Skin of body (tissue), 2 donors: ENCODE results near the gene PKMYT1. TPM values are rescaled to one million over a fixed set of nuclear protein-coding genes. Genes with fewer than 3 reads are reported as not detected.

Experiments used
- DNase-seq: peaks from one replicate; lab custom pipeline; 2025; lab: John Stamatoyannopoulos, UW
- total RNA-seq: library from RNA; depleted of rRNA; stranded (reverse); fragments of >200 nt; gene quantifications from one replicate; pipeline ENCODE4 v1.2.3, GENCODE V29; 2014

Gene PKMYT1
- total RNA-seq, 1 donor from 2014 or later = 3.6 TPM

DNA sequence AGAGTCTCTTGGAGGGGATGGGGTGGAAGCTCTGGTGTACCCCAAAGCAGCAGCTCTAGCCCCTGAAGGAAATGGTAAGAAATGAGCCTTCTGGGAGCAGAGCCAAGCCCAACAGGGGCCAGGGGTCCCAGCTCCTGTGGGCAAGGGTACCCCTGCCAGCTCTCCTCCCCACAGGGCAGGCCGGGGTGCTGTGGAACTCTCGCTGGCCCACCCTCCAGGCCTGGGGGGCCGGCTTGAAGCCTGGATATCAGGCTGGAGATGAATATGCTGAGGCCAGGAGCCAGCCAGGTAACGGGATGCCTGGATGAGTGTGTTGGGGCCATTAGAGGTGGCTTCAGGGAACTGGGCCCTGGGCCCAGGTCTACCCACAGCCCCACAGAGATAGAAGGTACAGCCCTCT lies 20.3 kb upstream of the PKMYT1 start:
- no peak for DNase-seq

DNA sequence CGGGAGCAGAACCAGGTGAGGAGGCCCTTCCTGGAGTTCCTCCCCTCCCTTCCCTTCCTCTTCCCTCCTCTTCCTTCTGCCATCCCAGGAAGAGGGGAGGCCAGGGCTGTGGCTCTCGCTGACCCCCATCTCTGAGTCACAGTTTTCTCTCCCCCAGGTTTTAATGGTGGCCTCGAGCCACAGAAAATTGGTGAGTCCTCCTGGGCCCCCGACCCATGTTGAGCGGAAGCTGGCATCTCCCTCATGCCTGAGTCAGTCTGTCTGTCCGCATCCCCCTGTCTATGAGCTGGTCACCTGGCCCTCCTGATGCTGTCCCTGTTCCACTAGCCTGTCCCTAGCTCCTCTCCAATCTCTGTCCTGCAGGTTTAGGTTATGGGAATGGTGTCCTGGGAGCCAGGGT lies 19.7 kb upstream of the PKMYT1 start:
- DNase-seq = no peak

GRCh38 chr16:2996298-2996697 lies 16.1 kb upstream of the PKMYT1 start:
- DNase-seq = no peak

DNA sequence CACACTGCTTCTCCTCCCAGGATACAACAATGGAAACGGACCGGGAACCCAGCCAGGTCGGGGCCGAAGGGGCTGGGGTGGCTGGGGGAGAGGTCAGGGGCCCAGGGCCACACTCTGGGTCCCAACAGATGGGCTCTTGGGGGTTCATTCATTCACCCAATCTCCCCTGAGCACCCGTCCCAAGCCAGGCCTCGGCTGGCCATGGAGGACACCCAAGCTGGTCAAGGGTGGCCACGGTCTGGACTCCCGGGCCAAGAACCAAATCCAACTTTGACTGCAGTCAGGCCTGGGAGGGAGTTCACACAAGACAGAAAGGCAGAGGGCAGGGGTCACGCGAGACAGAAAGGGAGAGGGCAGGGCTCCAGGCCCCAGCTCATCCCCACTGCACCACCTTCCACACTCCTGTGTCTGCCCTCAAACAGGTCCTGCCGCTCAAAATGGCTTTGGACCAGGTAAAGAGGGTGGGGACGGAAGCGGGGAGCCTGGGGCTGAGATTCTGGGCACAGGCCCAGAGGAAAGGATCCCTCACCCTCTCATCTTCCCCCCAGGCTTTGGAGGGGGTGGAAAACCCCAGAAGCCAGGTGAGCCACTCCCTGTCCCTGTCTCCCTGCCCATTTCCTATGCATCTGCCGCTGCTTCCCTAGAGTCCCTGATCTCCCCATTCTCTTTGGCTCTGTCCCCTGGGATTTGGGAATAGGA lies 12.3 kb upstream of the PKMYT1 start:
- DNase-seq = no peak

- DNase-seq = no peak
Observed at GRCh38 chr16:2991566-2992261, 11.5 kb upstream of the PKMYT1 start.

GRCh38 chr16:2990891-2991290 lies 10.6 kb upstream of the PKMYT1 start:
- DNase-seq = no peak

DNA sequence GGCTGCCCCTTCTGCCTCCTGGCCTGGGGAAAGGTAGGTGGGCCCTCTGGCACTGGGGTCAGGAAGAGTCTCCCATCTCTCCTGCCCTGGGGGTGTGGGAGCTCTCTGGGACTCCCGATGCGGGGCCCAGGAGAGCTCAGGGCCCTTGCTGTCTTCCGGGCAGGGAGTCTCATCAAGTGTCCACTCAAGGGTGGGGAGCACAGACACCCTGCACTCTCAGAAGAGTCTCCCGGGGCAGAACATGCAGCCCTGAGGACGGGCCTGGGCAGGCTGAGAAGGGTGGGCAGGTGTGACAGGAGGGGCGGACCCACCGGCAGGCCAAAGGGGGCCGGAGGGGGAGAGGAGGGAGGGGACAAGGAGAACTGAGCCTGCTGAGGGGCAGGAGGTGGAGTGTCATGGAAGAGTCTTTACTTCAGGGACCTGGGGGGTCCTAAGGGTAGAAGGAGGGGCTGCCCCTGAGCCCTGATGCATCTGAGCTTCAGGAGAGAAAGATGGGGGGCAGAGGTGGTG lies 8.4 kb upstream of the PKMYT1 start:
- DNase-seq = no peak

- no peak for DNase-seq
Observed at GRCh38 chr16:2987833-2988232, 7.6 kb upstream of the PKMYT1 start.

- DNase-seq = no peak
Observed at GRCh38 chr16:2987286-2987685, 7.0 kb upstream of the PKMYT1 start.

DNA sequence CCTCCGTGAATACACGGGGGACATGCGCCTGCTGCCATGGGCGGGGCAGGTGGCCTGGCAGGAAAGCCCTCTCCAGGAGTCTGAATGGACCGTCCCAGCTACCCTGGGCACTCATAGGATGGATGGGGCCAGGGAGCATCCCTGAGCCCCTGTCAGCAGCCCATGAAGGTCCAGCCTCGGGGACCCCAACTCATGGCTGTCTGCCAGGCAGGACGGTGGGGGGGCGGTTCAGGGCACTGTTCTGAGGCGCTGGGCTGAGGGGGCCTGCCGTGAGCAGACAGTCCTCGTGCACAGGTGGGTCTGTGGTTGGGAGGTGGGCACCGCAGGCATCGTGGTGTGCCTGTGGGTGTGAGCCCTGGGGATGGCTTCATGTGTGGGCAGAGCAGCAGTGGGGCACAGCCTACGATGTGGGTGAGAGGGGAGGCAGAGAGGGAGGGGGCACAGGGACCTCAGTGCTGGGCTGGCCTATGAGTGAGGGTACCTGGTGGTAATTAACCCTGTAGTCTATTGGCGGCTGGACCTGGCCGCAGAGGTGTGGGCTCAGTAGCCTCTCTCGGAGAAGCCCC lies 6.5 kb upstream of the PKMYT1 start:
- no peak for DNase-seq

- no peak for DNase-seq
Observed at GRCh38 chr16:2985893-2986355, 5.7 kb upstream of the PKMYT1 start.

DNA sequence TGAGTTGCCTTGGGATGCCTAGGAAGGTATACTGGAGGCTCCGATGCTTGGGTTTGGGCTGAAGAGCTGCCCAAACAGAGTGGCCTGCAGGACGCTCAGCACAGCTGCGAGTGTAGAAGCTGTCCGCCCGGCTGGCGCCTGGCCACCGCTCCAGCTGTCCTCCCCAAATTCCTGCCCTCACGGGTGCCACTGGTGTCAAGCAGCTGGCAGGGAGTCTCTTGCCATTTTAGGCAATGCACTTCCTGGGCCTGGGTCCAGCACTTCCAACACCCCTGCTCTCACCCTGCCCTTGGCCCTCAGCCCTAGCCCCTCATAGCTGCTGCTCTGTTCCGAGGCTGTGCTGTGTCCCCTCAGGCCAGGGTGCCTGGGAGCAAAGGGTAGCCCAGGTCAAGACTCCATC lies 5.2 kb upstream of the PKMYT1 start:
- no peak for DNase-seq

DNA sequence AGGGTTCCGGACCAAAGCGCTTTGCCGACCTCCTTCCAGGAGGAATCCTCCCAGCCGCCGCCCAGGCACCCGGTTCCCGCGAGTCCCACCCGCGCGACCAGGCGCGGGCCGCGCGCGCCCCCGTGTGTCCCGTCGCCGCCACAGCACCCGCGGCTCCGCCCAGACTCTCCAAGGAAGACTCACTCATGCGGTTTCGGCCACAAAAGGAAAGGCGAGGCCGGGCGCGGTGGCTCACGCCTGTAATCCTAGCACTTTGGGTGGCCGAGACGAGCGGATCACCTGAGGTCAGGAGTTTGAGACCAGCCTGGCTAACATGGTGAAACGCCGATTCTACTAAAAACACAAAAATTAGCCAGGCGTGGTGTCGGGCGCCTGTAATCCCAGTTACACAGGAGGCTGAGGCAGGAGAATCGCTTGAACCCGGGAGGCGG lies 3.5 kb upstream of the PKMYT1 start:
- no peak for DNase-seq

- no peak for DNase-seq
Observed at GRCh38 chr16:2982402-2982801, 2.2 kb upstream of the PKMYT1 start.

GRCh38 chr16:2981899-2982250 lies 1.6 kb upstream of the PKMYT1 start:
- DNase-seq = no peak

DNA sequence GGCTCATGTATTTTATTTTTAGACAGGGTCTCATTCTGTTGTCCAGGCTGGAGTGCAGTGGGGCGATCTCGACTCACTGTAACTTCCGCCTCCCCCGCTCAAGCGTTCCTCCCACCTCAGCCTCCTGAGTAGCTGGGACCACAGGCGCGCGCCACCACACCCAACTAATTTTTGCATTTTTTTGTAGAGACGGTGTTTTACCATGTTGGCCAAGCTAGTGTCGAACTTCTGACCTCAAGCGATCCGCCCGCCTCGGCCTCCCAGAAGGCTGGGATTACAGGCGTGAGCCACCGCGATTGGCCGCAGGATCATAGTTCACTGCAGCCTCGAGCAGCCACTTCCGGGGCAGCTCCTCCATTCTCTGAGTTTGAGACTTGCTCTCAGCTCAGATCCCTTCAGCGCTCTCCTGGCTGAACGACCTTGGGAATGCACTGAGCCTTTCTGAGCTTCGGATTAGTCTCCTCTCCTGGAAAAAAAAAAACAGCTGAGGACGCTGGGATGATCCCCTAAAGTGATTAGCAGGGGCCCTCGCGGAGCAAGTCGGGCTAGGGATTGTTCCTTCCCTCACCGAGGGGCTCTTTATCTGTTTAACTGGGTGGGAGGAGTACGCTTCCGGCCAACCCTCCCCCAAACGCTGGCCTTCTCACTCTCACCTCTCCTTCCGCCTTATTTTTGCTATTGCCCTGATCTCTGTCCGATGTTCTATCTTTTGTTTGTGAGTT lies 1.1 kb upstream of the PKMYT1 start:
- no peak for DNase-seq

DNA sequence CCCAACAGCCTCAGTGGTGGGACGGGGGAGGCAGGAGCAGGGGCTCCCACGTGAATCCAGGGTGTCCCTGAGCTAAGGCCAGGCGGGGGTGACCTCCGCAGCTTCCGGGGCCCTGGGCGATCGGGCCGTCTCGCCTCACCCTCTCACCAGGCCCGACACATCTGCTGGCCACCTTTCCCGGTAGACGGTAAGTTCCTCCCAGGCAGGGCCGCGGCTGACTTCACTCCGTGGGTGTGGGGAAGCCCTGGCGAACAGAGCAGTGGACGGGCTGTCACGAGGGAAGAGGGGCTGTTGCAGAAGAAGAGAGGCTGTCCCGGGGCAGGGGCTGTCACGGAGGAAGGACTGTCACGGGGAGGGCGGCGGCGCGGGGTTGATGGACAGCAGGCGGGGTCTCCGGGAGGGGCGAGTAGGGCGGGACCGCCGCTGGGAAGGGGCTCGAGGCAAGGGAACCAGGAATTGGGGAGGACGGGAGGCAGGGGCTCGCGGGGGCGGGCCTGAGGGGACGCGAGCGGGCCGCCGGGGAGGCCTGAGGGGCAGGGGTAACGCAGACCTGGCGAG lies 498 bp downstream of the PKMYT1 start:
- DNase-seq = no peak

DNA sequence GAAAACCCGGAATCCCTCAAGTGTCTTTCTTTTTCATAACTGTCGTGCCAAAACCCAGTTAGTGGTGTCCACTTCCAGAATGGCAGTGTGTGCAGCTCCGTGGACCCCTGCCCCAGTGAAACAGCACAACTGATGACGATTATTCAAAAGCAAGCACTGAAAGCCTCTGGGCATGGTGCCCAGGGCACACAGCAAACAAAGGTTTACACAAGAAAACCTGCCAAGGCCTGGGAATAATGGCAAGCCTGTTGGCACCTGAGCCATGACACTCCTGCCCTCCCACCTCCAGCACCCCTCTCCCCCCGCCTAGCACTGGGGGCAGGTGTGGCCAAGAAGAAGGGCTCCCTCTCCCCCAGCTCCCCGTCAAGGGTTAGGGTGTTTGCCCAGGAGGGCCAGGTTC lies 2.8 kb downstream of the PKMYT1 start:
- no peak for DNase-seq

- DNase-seq = no peak
Observed at GRCh38 chr16:2976673-2977072, 3.6 kb downstream of the PKMYT1 start.

DNA sequence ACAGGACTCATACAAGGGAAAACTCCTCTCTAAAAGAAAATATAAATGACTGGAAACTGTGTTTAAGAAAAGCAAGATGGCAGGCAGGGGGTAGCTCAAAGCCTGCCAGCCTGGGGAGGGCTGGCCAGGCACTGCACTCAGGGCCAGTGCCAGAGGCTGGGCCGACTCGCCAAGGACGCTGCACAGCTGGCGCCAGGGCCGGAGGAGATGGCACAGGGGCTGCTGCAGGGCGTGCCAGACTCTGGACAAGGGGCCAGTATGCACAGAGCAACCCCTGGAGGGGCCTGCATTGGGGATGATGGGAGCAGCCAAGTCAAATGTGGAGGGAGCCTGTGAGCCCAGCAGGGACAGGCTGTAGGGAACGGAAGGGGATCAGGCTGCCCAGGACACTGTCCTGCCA lies 4.0 kb downstream of the PKMYT1 start:
- DNase-seq = no peak

- no peak for DNase-seq
Observed at GRCh38 chr16:2975161-2975795, 5.0 kb downstream of the PKMYT1 start.
